Adipose tissue (tissue), 3 donors: Measurements from ENCODE around the gene NTSR2. TPM values are rescaled to one million over a fixed set of nuclear protein-coding genes. Genes with fewer than 3 reads are reported as not detected.

Source experiments
- H3K27ac ChIP-seq: one replicate; pipeline ENCODE4 v1.5.1; 2013; ENCODE audit warnings: low read depth, low read length
- WGBS, 3 donors: extraction: QIAGEN DNeasy Blood & Tissue Kit; methylation state at CpG; one replicate each; pipeline ENCODE4 v1.1.7; 2013; 5-methylcytosine and 5-hydroxymethylcytosine counted together
- polyA plus RNA-seq, 3 donors: library from polyadenylated mRNA; stranded (reverse); fragments of 200-250 nt; gene quantifications; one replicate each; pipeline ENCODE4 v1.2.3, GENCODE V29; 2013
- donor health status: healthy with polysubstance abuse.
- donor health status: Bipolar disorder and iron deficiency.
- donor health status: healthy.

NTSR2 gene, protein sequence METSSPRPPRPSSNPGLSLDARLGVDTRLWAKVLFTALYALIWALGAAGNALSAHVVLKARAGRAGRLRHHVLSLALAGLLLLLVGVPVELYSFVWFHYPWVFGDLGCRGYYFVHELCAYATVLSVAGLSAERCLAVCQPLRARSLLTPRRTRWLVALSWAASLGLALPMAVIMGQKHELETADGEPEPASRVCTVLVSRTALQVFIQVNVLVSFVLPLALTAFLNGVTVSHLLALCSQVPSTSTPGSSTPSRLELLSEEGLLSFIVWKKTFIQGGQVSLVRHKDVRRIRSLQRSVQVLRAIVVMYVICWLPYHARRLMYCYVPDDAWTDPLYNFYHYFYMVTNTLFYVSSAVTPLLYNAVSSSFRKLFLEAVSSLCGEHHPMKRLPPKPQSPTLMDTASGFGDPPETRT
- 1 to 10 TPM in 2 of 3 donors, under 1 TPM in 1; 0.54 to 2.2 (median 1.3) TPM for polyA plus RNA-seq

DNA sequence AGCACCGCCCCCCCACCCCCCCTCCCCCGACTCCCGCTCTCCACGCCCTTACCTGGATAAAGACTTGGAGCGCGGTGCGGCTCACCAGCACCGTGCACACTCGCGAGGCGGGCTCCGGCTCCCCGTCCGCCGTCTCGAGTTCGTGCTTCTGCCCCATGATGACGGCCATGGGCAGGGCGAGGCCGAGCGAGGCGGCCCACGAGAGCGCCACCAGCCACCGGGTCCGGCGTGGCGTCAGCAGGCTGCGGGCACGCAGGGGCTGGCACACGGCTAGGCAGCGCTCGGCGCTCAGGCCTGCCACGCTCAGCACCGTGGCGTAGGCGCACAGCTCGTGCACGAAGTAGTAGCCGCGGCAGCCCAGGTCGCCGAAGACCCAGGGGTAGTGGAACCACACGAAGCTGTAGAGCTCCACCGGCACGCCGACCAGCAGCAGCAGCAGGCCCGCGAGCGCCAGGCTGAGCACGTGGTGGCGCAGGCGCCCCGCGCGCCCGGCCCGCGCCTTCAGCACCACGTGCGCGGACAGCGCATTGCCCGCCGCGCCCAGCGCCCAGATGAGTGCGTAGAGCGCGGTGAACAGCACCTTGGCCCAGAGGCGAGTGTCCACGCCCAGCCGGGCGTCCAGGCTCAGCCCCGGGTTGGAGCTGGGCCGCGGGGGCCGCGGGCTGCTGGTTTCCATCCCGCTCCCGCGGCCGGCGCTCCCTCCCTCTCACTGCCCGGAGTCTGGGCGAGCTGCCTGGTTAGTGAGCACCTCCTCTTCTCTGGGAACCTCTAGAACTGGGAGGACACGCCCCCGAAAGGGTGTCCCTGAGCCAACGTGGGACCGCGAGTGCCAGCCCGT is at the start of gene NTSR2:
TSS of gene NTSR2 (minus strand) at position 742 of the 838 bp plus-strand sequence. CDS start at position 676, 66 bp downstream.
- H3K27ac ChIP-seq = no peak within 1 kb of the TSS
- WGBS, 3 donors = 18 to 21% (median 18%) methylated on average over 83 to 93 of the region's 93 CpGs

DNA sequence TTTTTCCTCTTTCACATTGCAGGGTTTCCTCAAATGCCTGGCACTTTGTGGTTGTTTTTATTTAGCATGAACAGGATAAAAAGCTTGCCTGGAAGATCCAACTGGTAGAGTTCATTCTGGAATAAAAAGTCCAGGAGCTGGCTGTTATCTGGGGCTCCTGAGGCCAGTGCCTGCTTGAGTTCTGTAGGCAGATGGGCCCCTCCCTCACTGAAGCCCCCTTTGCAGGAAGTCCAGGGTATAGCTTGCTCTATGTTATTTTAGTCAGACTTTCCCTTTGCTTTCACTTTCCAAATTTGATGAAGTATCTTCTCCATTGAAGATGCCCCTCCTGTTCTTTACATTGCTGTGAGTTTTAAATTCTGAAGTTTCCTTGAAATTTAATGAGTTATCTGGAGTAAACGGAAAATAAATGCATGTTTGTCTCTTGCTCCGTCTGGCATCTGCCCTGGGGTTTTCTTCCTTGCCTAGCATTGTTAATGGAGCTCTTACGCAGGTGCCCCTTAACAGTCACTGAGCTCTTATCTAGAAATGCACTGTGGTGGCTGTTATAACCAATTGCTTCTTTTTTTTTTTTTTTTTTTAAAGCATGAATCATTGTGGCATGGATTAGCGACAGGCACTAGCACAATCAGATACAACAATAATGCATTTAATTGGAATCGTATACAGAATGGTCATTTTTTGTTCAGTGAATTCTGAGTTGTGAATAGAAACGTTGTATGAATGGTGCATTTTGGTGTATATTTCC is 49.4 kb upstream of the NTSR2 start:
- H3K27ac ChIP-seq = no peak overlapping the region
- 45 to 55% (median 54%) methylated on average over 6 of the region's 6 CpGs for WGBS, 3 donors

DNA sequence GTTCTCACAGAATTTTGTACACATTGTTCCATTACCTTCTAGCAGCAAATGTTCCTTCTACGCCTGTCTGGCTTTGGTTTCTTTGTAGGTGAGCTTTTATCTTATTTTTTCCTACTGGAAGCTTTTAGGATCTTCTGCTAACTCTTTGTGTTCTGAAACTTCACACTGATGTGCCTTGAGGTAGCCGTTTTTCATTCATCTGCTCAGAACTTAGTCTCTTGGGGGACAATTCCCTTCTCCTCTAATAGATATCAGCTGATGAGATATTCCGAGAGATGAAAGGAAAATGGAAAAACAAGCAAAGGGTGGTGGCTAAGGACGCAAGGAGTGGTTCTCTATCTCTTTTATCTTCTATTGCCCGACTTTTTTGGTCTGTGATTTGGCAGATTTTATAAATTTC is 48.6 kb upstream of the NTSR2 start:
- WGBS, 3 donors = 69 to 84% (median 78%) methylated on average over 5 of the region's 5 CpGs
- H3K27ac ChIP-seq = no peak overlapping the region

DNA sequence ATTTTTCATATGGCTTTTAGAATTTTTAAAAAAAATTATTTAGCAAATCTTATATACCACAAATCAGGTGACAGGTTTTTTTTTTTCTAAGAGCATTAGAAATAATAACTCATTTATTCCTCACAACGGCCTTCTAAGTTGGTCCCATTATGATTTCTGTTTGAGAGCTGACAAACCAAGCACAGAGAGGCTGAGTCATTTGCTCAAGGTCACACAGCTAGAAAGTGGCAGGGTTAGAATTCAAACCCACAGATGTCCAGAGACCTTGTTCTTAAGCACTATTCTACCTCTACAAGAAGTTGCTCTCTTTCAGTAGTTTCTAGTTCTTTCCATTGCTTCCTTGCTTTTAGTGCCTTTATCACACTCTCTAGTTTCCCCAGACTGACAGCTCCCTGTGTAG is 47.6 kb upstream of the NTSR2 start:
- 50 to 82% (median 82%) methylated on average over 1 of the region's 1 CpG for WGBS, 3 donors
- H3K27ac ChIP-seq = no peak overlapping the region

DNA sequence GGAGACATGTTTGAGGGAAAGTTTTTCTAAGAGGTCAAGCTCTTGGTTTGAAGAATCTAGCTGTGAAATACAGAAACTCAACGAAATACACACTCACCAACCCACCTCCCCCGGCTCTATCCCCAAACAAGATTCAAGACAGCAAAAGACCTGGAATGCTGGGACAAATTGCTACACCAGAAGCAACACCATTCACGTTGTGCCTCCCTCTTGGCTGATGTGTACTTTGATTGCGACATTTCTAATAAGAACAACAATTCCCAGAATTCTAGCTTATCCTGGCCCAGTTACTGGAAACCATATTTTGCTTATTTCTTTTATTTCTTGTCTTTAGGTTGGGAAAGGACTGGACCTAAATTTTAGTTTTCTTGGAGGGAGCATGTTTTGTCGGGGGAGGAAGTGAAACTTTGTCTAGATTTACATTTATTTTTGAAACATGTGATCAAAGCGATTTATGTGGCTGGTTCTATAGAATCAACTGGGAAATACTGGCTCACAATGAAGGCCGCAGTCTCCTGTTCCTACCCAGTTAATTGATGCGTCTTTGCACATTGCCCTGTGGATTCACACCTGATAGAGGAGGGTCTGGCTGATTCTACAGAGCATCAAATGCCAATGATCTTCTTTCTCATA is 46.8 kb upstream of the NTSR2 start:
- H3K27ac ChIP-seq = no peak overlapping the region
- WGBS, 3 donors = 59 to 80% (median 71%) methylated on average over 8 of the region's 8 CpGs

DNA sequence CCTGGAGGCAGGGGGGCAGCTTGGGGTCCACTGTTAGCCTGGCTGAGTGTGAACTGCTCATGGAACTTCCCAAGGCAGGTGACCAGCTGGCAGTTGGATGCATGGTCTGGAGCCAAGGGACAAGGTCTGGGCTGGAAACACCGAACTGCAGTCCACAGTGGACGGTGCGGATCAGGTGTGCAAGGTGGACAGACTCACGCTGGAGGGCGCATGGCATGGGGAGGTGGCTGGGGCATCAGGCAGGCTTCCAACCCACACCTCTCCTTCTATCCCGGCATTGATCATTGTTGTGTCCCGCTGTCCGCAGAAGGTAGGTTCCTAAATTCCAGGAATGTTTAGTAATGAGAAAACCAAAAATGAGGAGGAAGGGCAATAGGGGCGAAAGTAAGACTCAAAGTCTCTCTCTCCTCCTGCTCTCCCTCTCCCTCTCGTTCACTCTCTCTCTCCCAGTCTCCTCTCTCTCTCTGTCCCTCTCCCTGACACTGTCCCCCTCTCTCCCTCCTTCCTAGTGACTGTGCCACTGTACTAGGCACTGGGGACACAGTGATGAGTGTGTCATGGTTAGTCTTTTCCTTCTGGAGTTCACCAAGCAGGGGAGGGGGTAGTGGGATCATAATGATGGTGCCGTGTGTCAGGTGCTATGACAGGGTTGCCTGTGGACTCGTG is 46.1 kb upstream of the NTSR2 start:
- H3K27ac ChIP-seq = no peak overlapping the region
- WGBS, 3 donors = 87 to 90% (median 87%) methylated on average over 12 of the region's 12 CpGs

DNA sequence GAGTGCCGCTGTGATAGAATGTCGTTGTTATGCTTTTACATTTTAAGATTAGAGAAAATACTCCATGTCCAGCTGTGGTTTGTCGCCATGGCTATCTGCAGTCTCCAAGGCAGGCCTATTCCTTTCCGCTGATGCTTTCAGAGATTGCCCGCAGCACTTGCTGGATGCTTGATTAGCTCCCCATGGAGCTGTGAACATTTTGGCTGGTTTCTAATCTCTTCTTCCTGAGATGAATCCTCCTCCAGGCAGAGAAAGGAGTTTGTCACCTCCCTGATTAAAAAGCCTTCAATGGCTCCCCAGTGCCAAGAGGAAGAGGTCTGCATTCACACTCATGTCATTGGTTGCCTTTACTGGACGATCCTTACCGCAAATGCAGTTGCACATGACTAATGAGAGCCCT is 43.8 kb upstream of the NTSR2 start:
- WGBS, 3 donors = 83 to 97% (median 89%) methylated on average over 7 of the region's 7 CpGs
- no peak overlapping the region for H3K27ac ChIP-seq

DNA sequence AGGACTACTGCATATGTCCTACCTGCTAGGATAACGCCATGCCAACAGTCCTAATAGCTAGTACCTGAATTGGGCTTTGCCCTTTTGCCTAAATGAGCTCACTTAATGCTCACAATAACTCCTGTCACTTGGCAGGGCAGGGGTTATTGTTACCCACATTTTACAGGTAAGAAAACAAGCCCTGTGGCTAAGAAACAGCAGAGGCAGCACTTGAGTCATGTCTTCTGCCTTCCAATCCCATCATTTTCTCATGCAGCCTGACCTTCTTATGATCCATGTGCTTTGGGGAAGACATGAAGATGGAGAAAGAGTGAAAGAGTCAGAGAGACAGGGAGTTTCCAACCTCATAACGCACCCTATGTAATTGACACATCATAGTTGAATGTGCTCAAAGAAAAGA is 42.9 kb upstream of the NTSR2 start:
- H3K27ac ChIP-seq = no peak overlapping the region
- 94 to 100% (median 96%) methylated on average over 2 of the region's 2 CpGs for WGBS, 3 donors

DNA sequence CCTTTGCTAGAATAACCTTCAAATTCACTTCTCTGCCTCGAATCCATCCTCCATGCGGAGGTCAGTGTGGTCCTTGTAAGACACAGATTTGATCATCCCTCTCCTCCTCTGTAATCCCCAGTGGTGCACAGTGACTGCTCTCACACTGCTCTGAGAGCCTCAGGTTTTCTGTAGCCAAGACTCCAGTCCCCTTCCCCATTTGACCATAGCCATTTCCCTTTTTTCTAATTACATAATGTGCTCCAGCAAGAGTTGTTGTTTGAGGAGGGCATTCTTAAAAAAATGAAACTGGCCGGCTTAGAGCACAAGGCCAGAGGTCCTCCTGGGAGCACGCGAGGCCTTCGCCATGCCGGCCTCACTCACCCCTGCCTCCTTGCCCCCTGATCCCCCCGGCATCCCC is 41.8 kb upstream of the NTSR2 start:
- no peak overlapping the region for H3K27ac ChIP-seq
- WGBS, 3 donors = 72 to 80% (median 77%) methylated on average over 8 of the region's 8 CpGs

DNA sequence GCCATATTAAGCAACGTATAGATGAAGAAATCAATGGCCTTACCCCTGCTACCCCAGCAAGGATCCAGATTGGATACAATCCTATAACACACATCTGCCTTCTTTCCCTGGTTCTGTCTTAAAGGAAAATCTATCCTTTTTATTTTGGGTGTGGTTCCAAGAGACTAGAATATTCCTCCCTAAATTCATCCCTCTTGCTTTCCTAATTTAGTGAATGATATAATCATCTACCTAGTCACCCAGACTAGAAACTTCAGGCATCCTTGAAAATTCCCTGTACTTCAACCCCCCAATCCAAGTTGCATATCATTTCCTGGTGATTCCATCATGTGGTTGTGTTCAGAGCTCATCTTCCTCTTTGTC is 41.3 kb upstream of the NTSR2 start:
- 38 to 41% (median 40%) methylated on average over 1 of the region's 1 CpG for WGBS, 3 donors
- H3K27ac ChIP-seq = no peak overlapping the region

DNA sequence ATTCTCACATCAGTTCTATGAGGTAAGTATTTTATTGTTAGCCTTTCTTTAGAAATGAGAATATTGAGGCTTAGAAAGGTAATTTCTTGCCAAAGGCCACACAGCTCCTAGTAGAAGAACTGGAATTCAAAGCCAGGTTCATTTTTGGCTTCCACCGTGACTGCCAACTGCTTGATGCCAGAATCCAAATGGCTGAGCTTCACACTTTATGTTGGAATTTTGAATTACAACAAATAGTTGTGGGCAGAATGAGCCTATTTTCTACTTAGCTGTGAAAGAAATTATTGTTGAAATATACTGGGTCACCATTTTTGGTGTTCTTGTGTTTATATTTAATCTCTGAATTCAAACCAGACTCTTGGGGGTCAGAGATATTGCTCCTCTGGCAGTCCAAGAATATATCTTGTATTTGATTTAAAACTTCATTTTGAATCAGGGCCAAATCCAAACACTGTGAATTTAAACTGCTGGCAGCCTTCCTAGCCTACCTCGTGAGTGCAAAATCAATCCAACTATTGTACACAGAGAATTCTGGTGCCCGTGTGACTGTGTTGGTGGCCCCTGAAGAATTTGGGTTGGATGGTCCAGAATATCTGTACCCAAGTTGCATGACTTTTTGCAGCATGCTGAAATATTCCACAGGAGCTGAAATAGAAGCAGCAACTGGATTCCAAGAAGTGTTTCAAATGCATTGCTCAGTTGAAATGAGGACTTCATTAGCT is 40.8 kb upstream of the NTSR2 start:
- H3K27ac ChIP-seq = no peak overlapping the region

DNA sequence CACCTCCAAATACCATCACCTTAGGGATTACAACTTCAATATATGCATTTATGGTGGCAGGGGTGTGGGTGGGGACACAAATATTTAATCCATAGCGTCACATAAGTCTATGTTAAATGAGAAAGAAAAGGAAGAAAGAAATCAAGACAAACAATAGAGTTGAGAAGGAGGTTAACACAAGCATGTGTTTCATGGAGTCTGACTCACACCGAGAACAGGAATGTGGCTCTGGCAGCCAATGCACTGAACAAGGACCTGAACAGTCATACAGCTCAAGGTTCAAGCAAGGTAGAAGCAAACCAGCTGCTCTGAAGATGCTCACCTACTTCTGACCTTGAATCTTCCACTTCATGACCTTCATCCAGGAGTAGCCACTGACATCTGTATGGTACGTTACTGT is 40.2 kb upstream of the NTSR2 start:
- H3K27ac ChIP-seq = no peak overlapping the region
- 22 to 72% (median 69%) methylated on average over 3 of the region's 3 CpGs for WGBS, 3 donors

More for the DNA sequence above, 40.8 kb upstream of the NTSR2 start:
- WGBS, 3 donors = 16 to 41% (median 40%) methylated on average over 3 of the region's 3 CpGs

DNA sequence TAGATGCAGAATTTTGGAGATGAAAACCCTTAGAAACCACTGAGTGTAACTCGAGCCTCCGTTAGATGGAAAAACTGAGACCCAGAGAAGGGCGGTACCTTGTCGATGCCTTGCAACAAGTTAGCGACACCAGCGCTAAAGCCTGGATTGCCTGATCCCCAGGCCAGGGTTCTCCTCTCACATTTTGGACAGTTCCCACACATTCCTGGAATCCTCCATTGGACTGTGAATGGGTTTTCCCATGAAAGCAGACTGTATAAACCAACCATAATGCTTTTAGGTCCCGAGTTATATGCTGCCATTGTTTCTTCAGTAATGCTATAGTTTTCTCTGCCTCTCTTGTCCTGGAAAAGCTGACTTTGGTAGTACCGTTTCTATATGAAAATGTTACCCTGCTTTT is 39.3 kb upstream of the NTSR2 start:
- H3K27ac ChIP-seq = no peak overlapping the region
- WGBS, 3 donors = 93 to 95% (median 93%) methylated on average over 8 of the region's 8 CpGs

DNA sequence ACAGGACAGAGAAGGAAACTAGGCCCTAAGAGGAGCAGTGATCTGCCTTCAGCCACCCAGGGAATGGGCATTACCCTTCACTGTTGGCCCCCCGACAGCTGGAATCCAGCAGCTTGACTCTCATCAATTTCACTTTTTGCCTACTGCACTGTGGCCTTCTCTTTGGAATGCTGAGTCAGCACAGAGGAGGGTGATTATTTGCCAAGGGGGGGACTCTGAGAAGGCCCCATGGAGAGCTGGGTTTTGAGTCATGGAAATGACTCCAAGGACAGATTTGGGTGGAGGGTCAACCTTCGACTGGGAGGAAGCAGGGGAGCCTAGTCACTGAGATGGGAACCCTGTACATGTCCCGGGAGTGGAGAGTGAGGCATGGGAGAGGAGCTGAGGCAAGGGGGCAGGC is 38.1 kb upstream of the NTSR2 start:
- no peak overlapping the region for H3K27ac ChIP-seq
- WGBS, 3 donors = 82 to 86% (median 84%) methylated on average over 3 of the region's 3 CpGs

DNA sequence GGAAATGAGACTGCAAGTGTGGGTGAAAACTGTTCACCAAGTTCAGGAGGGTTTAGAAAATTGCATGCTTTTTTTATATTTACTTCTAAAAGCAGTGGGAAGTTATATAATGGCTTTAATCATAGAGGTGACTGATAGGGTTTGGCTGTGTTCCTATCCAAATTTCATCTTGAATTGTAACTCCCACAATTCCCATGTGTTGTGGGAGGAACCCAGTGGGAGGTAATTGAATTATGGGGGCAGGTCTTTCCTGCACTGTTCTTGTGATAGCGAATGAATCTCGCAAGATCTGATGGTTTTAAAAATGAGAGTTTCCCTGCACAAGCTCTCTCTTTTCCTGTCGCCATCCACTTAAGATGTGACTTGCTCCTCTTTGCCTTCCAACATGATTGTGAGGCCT is 35.7 kb upstream of the NTSR2 start:
- 83 to 97% (median 94%) methylated on average over 3 of the region's 3 CpGs for WGBS, 3 donors

DNA sequence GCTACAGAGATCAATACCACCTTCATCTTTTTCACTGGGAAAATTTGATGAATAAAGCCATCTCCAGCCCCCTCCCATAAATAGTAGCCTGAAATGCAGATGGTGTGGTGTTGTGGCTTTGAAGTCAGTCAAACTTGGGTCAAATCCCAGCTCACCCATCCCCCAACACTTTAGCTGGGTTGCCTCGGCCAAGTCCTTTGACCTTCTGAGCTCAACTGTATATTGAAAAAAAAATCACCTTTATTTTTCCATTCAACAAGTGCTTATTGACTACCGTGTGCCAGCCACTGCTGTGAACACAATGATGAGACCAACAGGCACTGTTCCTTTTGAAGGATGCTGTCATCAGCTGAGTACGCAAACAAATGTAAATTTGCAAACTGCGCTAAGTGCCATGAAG is 35.1 kb upstream of the NTSR2 start:
- no peak overlapping the region for H3K27ac ChIP-seq
- WGBS, 3 donors = 60 to 92% (median 88%) methylated on average over 4 of the region's 4 CpGs

More for the DNA sequence above, 35.7 kb upstream of the NTSR2 start:
- no peak overlapping the region for H3K27ac ChIP-seq

DNA sequence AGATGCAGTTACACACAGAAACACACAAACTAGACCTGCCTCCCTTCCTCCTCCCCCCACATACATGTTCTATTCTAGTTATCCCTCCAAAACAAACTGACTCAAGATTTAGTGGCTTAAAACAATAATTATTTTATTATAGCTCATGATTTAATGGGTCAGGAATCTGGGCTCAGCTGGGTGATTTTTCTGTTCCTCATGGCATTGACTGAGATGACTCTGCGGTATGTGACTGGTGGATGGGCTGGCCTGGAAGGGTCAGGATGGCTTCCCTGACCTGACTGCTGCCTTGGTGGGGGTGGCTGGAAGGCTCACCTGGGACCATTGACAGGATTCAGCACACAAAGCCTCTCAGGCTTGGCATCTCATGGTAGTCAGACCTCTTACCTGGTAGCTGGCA is 33.7 kb upstream of the NTSR2 start:
- WGBS, 3 donors = 80 to 95% (median 91%) methylated on average over 1 of the region's 1 CpG
- no peak overlapping the region for H3K27ac ChIP-seq
